HG03095 (cell line): ENCODE results near the gene HSF2.
"Not testable (repeated sequence)": the region's sequence is repeated elsewhere in the genome, so short reads cannot be mapped to it uniquely, and the experiment has no call there.

Experiments used
- ATAC-seq: cut with Tn5 transposase; IDR thresholded peaks from one replicate; pipeline ENCODE4 v1.9.1; 2021; ENCODE audit warnings: moderate library complexity; ENCODE audit not compliant: unreplicated experiment

HSF2 gene

GRCh38 chr6:122452509-122452908 is 53.1 kb downstream of the HSF2 start:
- no peak for ATAC-seq

DNA sequence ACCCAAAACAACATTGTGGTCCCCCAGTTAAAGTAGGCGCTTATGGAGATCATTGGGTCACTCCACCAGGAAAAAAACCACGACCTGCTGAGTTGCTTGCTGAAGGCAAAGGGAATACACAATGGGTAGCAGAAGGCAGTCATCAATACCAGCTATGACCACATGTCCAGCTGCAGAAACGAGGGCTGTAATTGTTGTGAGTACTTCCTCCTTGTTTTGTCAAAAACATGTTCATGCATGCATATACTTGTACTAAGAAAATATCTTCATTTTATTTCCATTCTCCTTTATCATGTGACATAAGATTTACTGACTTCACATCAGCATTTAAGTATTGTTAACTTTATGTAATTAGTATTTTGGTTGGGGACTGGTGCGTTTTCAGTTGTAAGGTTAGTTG is 55.2 kb downstream of the HSF2 start:
- ATAC-seq, result no peak

DNA sequence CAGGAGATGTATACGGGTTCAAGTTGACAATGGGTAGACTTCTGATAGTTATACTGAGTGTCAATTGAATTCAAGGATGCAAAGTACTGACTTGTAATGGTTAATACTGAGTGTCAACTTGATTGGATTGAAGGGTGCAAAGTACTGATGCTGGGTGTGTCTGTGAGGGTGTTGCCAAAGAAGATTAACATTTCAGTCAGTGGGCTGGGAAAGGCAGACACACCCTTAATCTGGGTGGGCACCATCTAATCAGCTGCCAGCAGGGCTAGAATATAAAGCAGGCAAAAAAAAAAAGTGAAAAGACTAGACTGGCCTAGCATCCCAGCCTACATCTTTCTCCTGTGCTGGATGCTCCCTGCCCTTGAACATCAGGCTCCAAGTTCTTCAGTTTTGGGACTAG is 55.7 kb downstream of the HSF2 start:
- not testable (repeated sequence) for ATAC-seq

- no peak for ATAC-seq
These were observed 58.6 kb downstream of the HSF2 start for GRCh38 chr6:122458087-122458486.

DNA sequence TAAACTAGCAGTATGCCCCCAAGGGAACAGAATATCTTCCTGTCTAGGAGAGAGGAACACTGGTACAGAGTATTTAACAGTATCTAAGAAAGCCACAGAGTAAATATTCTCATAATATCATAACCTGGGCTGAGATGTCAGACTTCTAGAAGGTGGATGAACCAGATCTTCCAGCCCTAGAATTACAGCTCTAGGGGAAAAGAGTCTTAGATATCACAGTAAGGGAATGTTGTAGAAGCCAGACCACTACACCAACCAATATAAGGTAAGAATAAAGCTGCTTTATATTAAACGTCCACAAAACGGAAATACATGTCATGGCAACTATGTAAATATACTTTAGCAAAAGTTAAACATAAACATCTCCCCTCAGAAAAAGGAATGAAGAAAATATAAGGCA is 59.8 kb downstream of the HSF2 start:
- ATAC-seq, result no peak

- not testable (repeated sequence) for ATAC-seq
These were observed 60.5 kb downstream of the HSF2 start for GRCh38 chr6:122459865-122460416.

DNA sequence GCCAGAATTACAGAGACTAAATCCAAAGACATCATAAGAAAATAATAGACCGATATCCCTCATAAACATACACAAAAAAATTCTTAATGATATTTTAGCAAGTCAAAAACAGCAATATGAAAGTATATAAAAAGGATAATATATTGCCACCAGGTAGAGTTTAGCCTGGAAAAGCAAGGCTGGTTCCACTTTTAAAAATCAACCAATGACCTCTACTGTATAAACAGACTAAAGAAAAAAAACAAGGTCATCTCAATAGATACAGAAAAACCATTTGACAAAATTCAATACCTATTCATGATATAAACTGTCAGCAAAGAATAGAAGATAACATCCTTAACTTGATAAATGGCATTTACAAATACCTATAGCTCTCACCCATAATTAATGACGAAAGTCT is 62.4 kb downstream of the HSF2 start:
- ATAC-seq, result no peak

DNA sequence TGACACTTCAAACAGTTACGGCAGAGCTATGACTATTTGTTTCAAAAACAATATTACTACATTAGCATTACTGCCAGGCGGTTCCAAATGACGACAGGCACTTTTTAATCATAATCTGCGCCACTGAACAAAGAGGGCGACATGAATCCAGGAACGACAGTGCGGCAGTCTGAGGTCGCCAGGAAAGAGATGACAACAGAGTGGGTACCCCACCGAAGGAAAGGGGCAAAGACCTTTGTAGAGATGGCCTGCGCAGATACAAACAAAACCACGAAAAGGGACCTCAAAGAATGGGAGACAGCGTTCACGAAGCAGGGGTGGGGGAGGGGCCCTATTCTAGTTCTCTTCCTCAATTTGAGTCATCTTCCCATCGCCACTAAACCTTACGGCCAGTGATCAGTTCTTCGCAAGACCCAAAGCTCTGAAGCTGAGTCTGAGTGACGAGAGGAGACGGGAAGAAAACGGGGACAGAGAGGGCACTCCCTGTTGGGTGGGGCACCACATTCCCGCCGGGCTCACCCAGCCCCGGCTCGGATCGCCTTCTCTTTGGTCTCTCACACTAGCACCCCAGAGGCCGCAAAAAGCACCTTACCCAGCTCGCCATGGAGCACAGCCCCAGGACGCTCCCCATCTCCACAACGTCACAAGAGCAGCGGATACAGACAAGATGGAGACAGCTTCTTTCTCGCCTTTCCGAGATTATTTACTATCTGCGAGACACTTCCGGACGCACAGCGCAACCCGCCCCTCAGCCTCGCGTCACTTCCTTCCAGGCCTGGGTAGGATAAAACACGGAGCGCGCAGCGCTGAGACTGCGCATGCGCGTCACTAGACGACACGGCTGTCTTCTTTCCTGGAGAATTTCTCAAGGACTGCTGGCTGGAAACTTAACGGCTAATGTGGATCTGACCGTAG is 71.9 kb downstream of the HSF2 start, which contains the start of gene SERINC1:
SERINC1 (minus strand) TSS at position 701 of the 915 bp plus-strand sequence; CDS start at position 631, 70 bp downstream.
- peak; percentile 99 for ATAC-seq

DNA sequence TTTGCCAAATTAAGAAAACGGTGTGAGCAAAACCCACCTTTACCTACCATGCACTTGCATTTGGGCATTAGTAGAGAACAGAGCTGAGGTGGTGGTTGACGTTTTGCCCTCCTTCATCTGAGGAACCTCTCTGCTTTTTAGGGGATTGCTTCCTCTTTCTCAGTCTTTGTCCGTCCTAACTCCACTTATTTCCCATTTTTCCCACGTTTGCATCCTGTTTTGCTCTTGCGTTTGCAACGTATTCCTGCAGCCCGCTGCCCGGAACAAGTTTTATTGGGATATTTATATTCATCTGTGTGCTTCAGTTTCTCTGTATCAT is 72.5 kb downstream of the HSF2 start:
- ATAC-seq, result peak; percentile 45

DNA sequence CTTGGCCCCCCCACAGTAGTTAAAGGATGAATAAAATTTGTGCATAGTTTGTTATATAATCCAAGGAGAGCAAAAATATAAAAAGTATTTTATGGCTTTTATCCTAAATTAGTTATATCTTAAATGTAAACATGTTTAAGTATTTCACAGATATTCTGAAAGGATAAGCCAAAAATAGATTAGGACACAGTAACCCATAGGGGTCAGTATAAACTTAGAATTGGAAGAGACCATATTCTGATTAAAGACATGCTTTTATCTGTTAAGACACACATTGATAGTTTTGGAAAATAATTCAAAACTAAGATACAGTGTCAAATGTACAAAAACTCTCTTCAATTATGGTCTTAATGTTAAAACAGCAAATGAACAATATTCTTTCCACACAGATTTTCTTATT is 76.7 kb downstream of the HSF2 start:
- no peak for ATAC-seq

- ATAC-seq, result no peak
These were observed 83.3 kb downstream of the HSF2 start for GRCh38 chr6:122482750-122483080.
